ENCODE data around the gene STAB2.

The STAB2 gene

GRCh38 chr12:103668520-103668919 is 81.4 kb downstream of the STAB2 start:
- no peak for TF ChIP-seq CTCF (IDR thresholded peaks at IDR 0.05; ENCODE audit: low read depth, low read length, missing control alignments)

GRCh38 chr12:103671367-103671766 is 84.3 kb downstream of the STAB2 start:
- no peak overlapping the region for H3K4me3 ChIP-seq (ENCODE audit: low read depth, low read length)
- H3K36me3 ChIP-seq (replicated peaks) = no peaks in the 10 kb centered on the region
- in situ Hi-C loops (cut with HindIII; ENCODE audit: low pct_ligation_motif_present, low sequenced_read_pairs) = no loop called here
- no peak overlapping the region for H3K27ac ChIP-seq
- TF ChIP-seq CTCF (IDR thresholded peaks at IDR 0.05; ENCODE audit: low read depth, low read length, missing control alignments) = no peak
- no peak for DNase-seq
- no peaks in the 10 kb centered on the region for H3K27me3 ChIP-seq (replicated peaks)

More at GRCh38 chr12:103668520-103668919, 81.4 kb downstream of the STAB2 start:
- Histone ChIP-seq H3K27me3 (replicated peaks) (no peaks in the 10 kb centered on the region), H3K36me3 (replicated peaks) (no peaks in the 10 kb centered on the region), H3K27ac (no peak overlapping the region), H3K4me3 (ENCODE audit: low read depth, low read length) (no peak overlapping the region)
- DNase-seq = no peak
- in situ Hi-C loops (cut with HindIII; ENCODE audit: low pct_ligation_motif_present, low sequenced_read_pairs) = no loop called here

GRCh38 chr12:103672401-103673119 is 85.5 kb downstream of the STAB2 start:
- H3K27me3 ChIP-seq (replicated peaks) = no peaks in the 10 kb centered on the region
- DNase-seq = no peak
- H3K27ac ChIP-seq = no peak overlapping the region
- no peak overlapping the region for H3K4me3 ChIP-seq (ENCODE audit: low read depth, low read length)
- H3K36me3 ChIP-seq (replicated peaks) = no peaks in the 10 kb centered on the region
- TF ChIP-seq CTCF (IDR thresholded peaks at IDR 0.05; ENCODE audit: low read depth, low read length, missing control alignments) = no peak
- in situ Hi-C loops (cut with HindIII; ENCODE audit: low pct_ligation_motif_present, low sequenced_read_pairs) = no loop called here

GRCh38 chr12:103673487-103673886 is 86.4 kb downstream of the STAB2 start:
- in situ Hi-C loops (cut with HindIII; ENCODE audit: low pct_ligation_motif_present, low sequenced_read_pairs) = no loop called here

GRCh38 chr12:103673891-103674375 is 86.9 kb downstream of the STAB2 start:
- no peaks in the 10 kb centered on the region for H3K36me3 ChIP-seq (replicated peaks)
- no peak overlapping the region for H3K27ac ChIP-seq
- in situ Hi-C loops (cut with HindIII; ENCODE audit: low pct_ligation_motif_present, low sequenced_read_pairs) = no loop called here
- no peak for TF ChIP-seq CTCF (IDR thresholded peaks at IDR 0.05; ENCODE audit: low read depth, low read length, missing control alignments)
- H3K4me3 ChIP-seq (ENCODE audit: low read depth, low read length) = no peak overlapping the region
- H3K27me3 ChIP-seq (replicated peaks) = no peaks in the 10 kb centered on the region
- DNase-seq = no peak

More at GRCh38 chr12:103673487-103673886, 86.4 kb downstream of the STAB2 start:
- H3K36me3 ChIP-seq (replicated peaks) = no peaks in the 10 kb centered on the region
- H3K4me3 ChIP-seq (ENCODE audit: low read depth, low read length) = no peak overlapping the region
- no peak overlapping the region for H3K27ac ChIP-seq
- H3K27me3 ChIP-seq (replicated peaks) = no peaks in the 10 kb centered on the region
- DNase-seq = no peak
- TF ChIP-seq CTCF (IDR thresholded peaks at IDR 0.05; ENCODE audit: low read depth, low read length, missing control alignments) = no peak

- Histone ChIP-seq H3K27me3 (replicated peaks) (no peaks in the 10 kb centered on the region), H3K27ac (no peak overlapping the region), H3K36me3 (replicated peaks) (no peaks in the 10 kb centered on the region), H3K4me3 (ENCODE audit: low read depth, low read length) (no peak overlapping the region)
- DNase-seq = no peak
- no peak for TF ChIP-seq CTCF (IDR thresholded peaks at IDR 0.05; ENCODE audit: low read depth, low read length, missing control alignments)
- in situ Hi-C loops (cut with HindIII; ENCODE audit: low pct_ligation_motif_present, low sequenced_read_pairs) = no loop called here
Observed at GRCh38 chr12:103676893-103677292, 89.8 kb downstream of the STAB2 start.
